ENCODE measurements around the gene NEIL1. TPM values are rescaled to one million over a fixed set of nuclear protein-coding genes. Genes with fewer than 3 reads are reported as not detected.
"Not testable (repeated sequence)": the region's sequence is repeated elsewhere in the genome, so short reads cannot be mapped to it uniquely, and the experiment has no call there.

The NEIL1 gene
- total RNA-seq, 2 experiments from 2014 or later = 2.8 to 3.2 TPM

GRCh38 chr15:75335705-75336355 lies 11.0 kb upstream of the NEIL1 start, which contains the start of gene COMMD4:
Gene COMMD4, plus strand, starts transcription at chr15:75336063. Its CDS starts 27 bp downstream, at chr15:75336090.
- peaks cover 3% of the 10 kb centered on the region for H3K27me3 Mint-ChIP-seq (ENCODE audit: low read depth)
- H3K27ac Mint-ChIP-seq = peak within 1 kb of the TSS; percentile 94
- H3K4me3 Mint-ChIP-seq = peak within 1 kb of the TSS; percentile 96
- peaks cover 6% of the 10 kb centered on the region for H3K36me3 Mint-ChIP-seq (ENCODE audit: low read depth)
- no peaks in the 10 kb centered on the region for H3K9me3 Mint-ChIP-seq (ENCODE audit: insufficient read depth)
- H3K4me1 Mint-ChIP-seq (ENCODE audit: low read depth) = peaks cover 16% of the 10 kb centered on the region
- CTCF ChIA-PET = interaction anchor here (0.8 to 1.6 kb wide), 4 partner anchors 30 to 312 kb away, joined by 3 to 4 read pairs (median 3); partner anchors contain the start of genes MAN2C1 and SNX33
- POLR2A ChIA-PET = interaction anchor here (1.1 to 3.5 kb wide), 2 partner anchors 19 to 32 kb away, joined by 3 to 12 read pairs; partner anchors contain the start of gene MAN2C1
- peak; percentile 91 for DNase-seq
- ATAC-seq = peak; percentile 89

- no peak overlapping the region for H3K4me3 Mint-ChIP-seq
- H3K4me1 Mint-ChIP-seq (ENCODE audit: low read depth) = peaks cover 16% of the 10 kb centered on the region
- peaks cover 13% of the 10 kb centered on the region for H3K36me3 Mint-ChIP-seq (ENCODE audit: low read depth)
- no peak for DNase-seq
- ChIA-PET POLR2A (no interaction called here), CTCF (no interaction called here)
- no peaks in the 10 kb centered on the region for H3K9me3 Mint-ChIP-seq (ENCODE audit: insufficient read depth)
- ATAC-seq = no peak
- H3K27ac Mint-ChIP-seq = no peak overlapping the region
- no peaks in the 10 kb centered on the region for H3K27me3 Mint-ChIP-seq (ENCODE audit: low read depth)
Observed at GRCh38 chr15:75338661-75339240, 8.1 kb upstream of the NEIL1 start.

GRCh38 chr15:75339531-75340240 lies 7.2 kb upstream of the NEIL1 start:
- ATAC-seq (no peak), DNase-seq (no peak)
- no peak overlapping the region for H3K4me3 Mint-ChIP-seq
- POLR2A ChIA-PET = no interaction called here
- CTCF ChIA-PET = no interaction called here
- H3K27me3 Mint-ChIP-seq (ENCODE audit: low read depth) = no peaks in the 10 kb centered on the region
- no peaks in the 10 kb centered on the region for H3K9me3 Mint-ChIP-seq (ENCODE audit: insufficient read depth)
- H3K27ac Mint-ChIP-seq = no peak overlapping the region
- peaks cover 16% of the 10 kb centered on the region for H3K4me1 Mint-ChIP-seq (ENCODE audit: low read depth)
- peaks cover 13% of the 10 kb centered on the region for H3K36me3 Mint-ChIP-seq (ENCODE audit: low read depth)

GRCh38 chr15:75342221-75342620 lies 4.6 kb upstream of the NEIL1 start:
- DNase-seq = no peak
- Mint-ChIP-seq H3K9me3 (ENCODE audit: insufficient read depth) (peaks cover 4% of the 10 kb centered on the region), H3K27ac (no peak overlapping the region), H3K27me3 (ENCODE audit: low read depth) (peaks cover 13% of the 10 kb centered on the region), H3K4me1 (ENCODE audit: low read depth) (peaks cover 7% of the 10 kb centered on the region), H3K36me3 (ENCODE audit: low read depth) (peaks cover 20% of the 10 kb centered on the region), H3K4me3 (no peak overlapping the region)
- ChIA-PET POLR2A (no interaction called here), CTCF (no interaction called here)
- ATAC-seq = no peak

GRCh38 chr15:75343953-75344352 lies 2.9 kb upstream of the NEIL1 start:
- ChIA-PET POLR2A (interaction anchor here (0.5 kb wide), 1 partner anchor 519 kb away, joined by 3 read pairs; no protein-coding TSS in a partner anchor), CTCF (interaction anchor here (0.5 kb wide), 1 partner anchor 120 kb away, joined by 3 read pairs; no protein-coding TSS in a partner anchor)
- H3K9me3 Mint-ChIP-seq (ENCODE audit: insufficient read depth); H3K27ac Mint-ChIP-seq; DNase-seq; ATAC-seq; H3K4me3 Mint-ChIP-seq: not testable (repeated sequence)
- H3K27me3 Mint-ChIP-seq (ENCODE audit: low read depth) = peaks cover 15% of the 10 kb centered on the region
- H3K36me3 Mint-ChIP-seq (ENCODE audit: low read depth) = peaks cover 26% of the 10 kb centered on the region
- H3K4me1 Mint-ChIP-seq (ENCODE audit: low read depth) = peaks cover 16% of the 10 kb centered on the region

- peaks cover 19% of the 10 kb centered on the region for H3K9me3 Mint-ChIP-seq (ENCODE audit: insufficient read depth)
- H3K27ac Mint-ChIP-seq = peak overlapping the region; percentile 79
- H3K36me3 Mint-ChIP-seq (ENCODE audit: low read depth) = peaks cover 45% of the 10 kb centered on the region
- H3K27me3 Mint-ChIP-seq (ENCODE audit: low read depth) = peaks cover 18% of the 10 kb centered on the region
- H3K4me3 Mint-ChIP-seq = peak overlapping the region; percentile 63
- ATAC-seq (peak; percentile 20), DNase-seq (no peak)
- POLR2A ChIA-PET = interaction anchor here (0.7 kb wide), 3 partner anchors 13 to 278 kb away, joined by 3 to 4 read pairs (median 3); partner anchors contain the start of gene SNUPN
- peaks cover 37% of the 10 kb centered on the region for H3K4me1 Mint-ChIP-seq (ENCODE audit: low read depth)
- CTCF ChIA-PET = no interaction called here
Observed at GRCh38 chr15:75347222-75348033, 589 bp downstream of the NEIL1 start.

GRCh38 chr15:75348034-75348561 lies 1.3 kb downstream of the NEIL1 start:
- ChIA-PET CTCF (no interaction called here), POLR2A (interaction anchor here (0.7 kb wide), 1 partner anchor 105 kb away, joined by 3 read pairs; no protein-coding TSS in a partner anchor)
- H3K27ac Mint-ChIP-seq = peak overlapping the region; percentile 77
- peaks cover 49% of the 10 kb centered on the region for H3K36me3 Mint-ChIP-seq (ENCODE audit: low read depth)
- ATAC-seq (no peak), DNase-seq (no peak)
- H3K4me3 Mint-ChIP-seq = peak overlapping the region; percentile 5
- H3K4me1 Mint-ChIP-seq (ENCODE audit: low read depth) = peaks cover 37% of the 10 kb centered on the region
- peaks cover 18% of the 10 kb centered on the region for H3K27me3 Mint-ChIP-seq (ENCODE audit: low read depth)
- peaks cover 19% of the 10 kb centered on the region for H3K9me3 Mint-ChIP-seq (ENCODE audit: insufficient read depth)

GRCh38 chr15:75348562-75349350 lies 1.9 kb downstream of the NEIL1 start:
- H3K9me3 Mint-ChIP-seq (ENCODE audit: insufficient read depth) = peaks cover 19% of the 10 kb centered on the region
- ChIA-PET CTCF (interaction anchor here (6.9 kb wide), 1 partner anchor 19 kb away, joined by 36 read pairs; the partner anchor contains the start of gene MAN2C1), POLR2A (interaction anchor here (0.7 kb wide), 1 partner anchor 105 kb away, joined by 3 read pairs; no protein-coding TSS in a partner anchor)
- H3K27ac Mint-ChIP-seq = peak overlapping the region; percentile 99
- no peak for ATAC-seq
- H3K4me1 Mint-ChIP-seq (ENCODE audit: low read depth) = peaks cover 37% of the 10 kb centered on the region
- peaks cover 52% of the 10 kb centered on the region for H3K36me3 Mint-ChIP-seq (ENCODE audit: low read depth)
- no peak for DNase-seq
- peaks cover 18% of the 10 kb centered on the region for H3K27me3 Mint-ChIP-seq (ENCODE audit: low read depth)
- no peak overlapping the region for H3K4me3 Mint-ChIP-seq

GRCh38 chr15:75349351-75349669 lies 2.5 kb downstream of the NEIL1 start:
- peaks cover 19% of the 10 kb centered on the region for H3K9me3 Mint-ChIP-seq (ENCODE audit: insufficient read depth)
- ATAC-seq, POLR2A ChIA-PET, DNase-seq: not testable (repeated sequence)
- CTCF ChIA-PET = interaction anchor here (6.9 kb wide), 1 partner anchor 18 kb away, joined by 36 read pairs; the partner anchor contains the start of gene MAN2C1
- H3K4me1 Mint-ChIP-seq (ENCODE audit: low read depth) = peaks cover 37% of the 10 kb centered on the region
- H3K36me3 Mint-ChIP-seq (ENCODE audit: low read depth) = peaks cover 52% of the 10 kb centered on the region
- H3K27ac Mint-ChIP-seq = peak overlapping the region; percentile 99
- H3K27me3 Mint-ChIP-seq (ENCODE audit: low read depth) = peaks cover 18% of the 10 kb centered on the region
- peak overlapping the region; percentile 64 for H3K4me3 Mint-ChIP-seq

- ATAC-seq (peak; percentile 86), DNase-seq (peak; percentile 95)
- H3K4me1 Mint-ChIP-seq (ENCODE audit: low read depth) = peaks cover 37% of the 10 kb centered on the region
- H3K27ac Mint-ChIP-seq = peak overlapping the region; percentile 99
- peak overlapping the region; percentile 64 for H3K4me3 Mint-ChIP-seq
- H3K36me3 Mint-ChIP-seq (ENCODE audit: low read depth) = peaks cover 57% of the 10 kb centered on the region
- H3K9me3 Mint-ChIP-seq (ENCODE audit: insufficient read depth) = peaks cover 19% of the 10 kb centered on the region
- POLR2A ChIA-PET = interaction anchor here (1.3 kb wide), 1 partner anchor 19 kb away, joined by 6 read pairs; the partner anchor contains the start of gene MAN2C1
- peaks cover 18% of the 10 kb centered on the region for H3K27me3 Mint-ChIP-seq (ENCODE audit: low read depth)
- CTCF ChIA-PET = interaction anchor here (6.9 kb wide), 1 partner anchor 17 kb away, joined by 36 read pairs; the partner anchor contains the start of gene MAN2C1
Observed at GRCh38 chr15:75349851-75350588, 3.2 kb downstream of the NEIL1 start.

Data from activated CD8-positive, alpha-beta T cell treated with anti-CD3 and anti-CD28 coated beads, Interleukin-2, amount 10 ng/mL, durations not matched to agents 7 days and 5 days (primary cell).